Suprapubic skin (tissue), 4 donors: ENCODE measurements around the gene SULT1B1. TPM values are rescaled to one million over a fixed set of nuclear protein-coding genes. Genes with fewer than 3 reads are reported as not detected.
"Not testable (repeated sequence)": the region's sequence is repeated elsewhere in the genome, so short reads cannot be mapped to it uniquely, and the experiment has no call there.

ENCODE experiments used
- DNase-seq, 2 donors: peaks; one replicate each; pipeline ENCODE4 v3.0.0-alpha.2; 2019; ENCODE audit warnings: low spot score in 2 of 2
- H3K27ac ChIP-seq: fragments of 200-600 bp; sonication (generic); one replicate; pipeline ENCODE4 v1.5.1; 2019
- H3K27me3 ChIP-seq: fragments of 200-600 bp; sonication (generic); one replicate; pipeline ENCODE4 v1.5.1; 2019
- H3K36me3 ChIP-seq: fragments of 200-600 bp; sonication (generic); one replicate; pipeline ENCODE4 v1.5.1; 2019
- H3K4me1 ChIP-seq: fragments of 200-600 bp; sonication (generic); one replicate; pipeline ENCODE4 v1.5.1; 2019
- H3K4me3 ChIP-seq: fragments of 200-600 bp; sonication (generic); one replicate; pipeline ENCODE4 v1.5.1; 2019; ENCODE audit warnings: mild to moderate bottlenecking
- H3K9me3 ChIP-seq: fragments of 200-600 bp; sonication (generic); one replicate; pipeline ENCODE4 v1.5.1; 2019
- EP300 ChIP-seq: sonication (generic); formaldehyde crosslinking; IDR thresholded peaks from one replicate; pipeline ENCODE4 v1.6.1; 2017; ENCODE audit warnings: antibody characterized with exemption
- POLR2A ChIP-seq, 2 donors: fragments of 450-650 bp; IDR thresholded peaks; one replicate each; pipeline ENCODE4 v1.6.1; 2017; ENCODE audit warnings: antibody characterized with exemption in 2 of 2, mild to moderate bottlenecking in 2 of 2, moderate library complexity in 2 of 2
- POLR2AphosphoS5 ChIP-seq, 3 donors: sonication (generic); formaldehyde crosslinking; IDR thresholded peaks; one replicate each; pipeline ENCODE4 v1.6.1; 2017; ENCODE audit warnings: antibody characterized with exemption in 3 of 3
- WGBS: methylation state at CpG from one replicate; pipeline ENCODE4 v1.1.5; 2018; 5-methylcytosine and 5-hydroxymethylcytosine counted together
- total RNA-seq, 4 donors: library from RNA; depleted of rRNA; stranded (reverse); fragments of >200 nt; gene quantifications; one replicate each; pipeline ENCODE4 v1.1.0, GENCODE V29; 2016
- TF ChIP-seq, protein P1 (sequence below), 2 donors: fragments of 200-600 bp in 1 of 2; fragments of 450-650 bp in 1 of 2; sonication (generic) in 1 of 2; IDR thresholded peaks; one replicate each; pipeline ENCODE4 v1.5.1; 2016 to 2019; ENCODE audit warnings: antibody characterized with exemption in 2 of 2, mild to moderate bottlenecking in 1 of 2, moderate library complexity in 1 of 2

Gene SULT1B1
- total RNA-seq, 4 donors from 2014 or later, result 0.08 to 0.24 (median 0.23) TPM

DNA sequence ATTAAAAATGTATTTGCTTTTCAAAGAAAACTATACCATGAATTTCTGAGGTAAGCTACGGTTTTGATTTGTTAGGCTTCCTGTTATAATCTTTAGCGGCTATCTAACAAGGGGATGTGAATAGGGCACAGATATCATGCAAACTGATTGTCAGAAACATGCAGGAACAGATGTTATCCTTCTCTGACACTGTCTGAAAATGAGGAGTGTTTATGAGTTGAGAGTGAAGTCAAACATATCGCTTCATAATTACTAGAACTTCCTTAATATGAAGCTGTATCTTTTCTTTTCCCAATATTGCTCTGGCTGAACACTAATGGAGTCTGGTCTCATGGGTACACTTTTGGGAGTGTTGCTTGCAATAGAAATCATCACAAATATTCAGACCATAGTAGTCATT lies 16.3 kb upstream of the SULT1B1 start:
- no peak overlapping the region for H3K4me3 ChIP-seq
- no peaks in the 10 kb centered on the region for H3K27me3 ChIP-seq
- 80% methylated on average over 3 of the region's 3 CpGs for WGBS
- no peaks in the 10 kb centered on the region for H3K9me3 ChIP-seq
- H3K4me1 ChIP-seq, result no peaks in the 10 kb centered on the region
- no peak for DNase-seq
- no peaks in the 10 kb centered on the region for H3K36me3 ChIP-seq
- TF ChIP-seq, protein P1, sequence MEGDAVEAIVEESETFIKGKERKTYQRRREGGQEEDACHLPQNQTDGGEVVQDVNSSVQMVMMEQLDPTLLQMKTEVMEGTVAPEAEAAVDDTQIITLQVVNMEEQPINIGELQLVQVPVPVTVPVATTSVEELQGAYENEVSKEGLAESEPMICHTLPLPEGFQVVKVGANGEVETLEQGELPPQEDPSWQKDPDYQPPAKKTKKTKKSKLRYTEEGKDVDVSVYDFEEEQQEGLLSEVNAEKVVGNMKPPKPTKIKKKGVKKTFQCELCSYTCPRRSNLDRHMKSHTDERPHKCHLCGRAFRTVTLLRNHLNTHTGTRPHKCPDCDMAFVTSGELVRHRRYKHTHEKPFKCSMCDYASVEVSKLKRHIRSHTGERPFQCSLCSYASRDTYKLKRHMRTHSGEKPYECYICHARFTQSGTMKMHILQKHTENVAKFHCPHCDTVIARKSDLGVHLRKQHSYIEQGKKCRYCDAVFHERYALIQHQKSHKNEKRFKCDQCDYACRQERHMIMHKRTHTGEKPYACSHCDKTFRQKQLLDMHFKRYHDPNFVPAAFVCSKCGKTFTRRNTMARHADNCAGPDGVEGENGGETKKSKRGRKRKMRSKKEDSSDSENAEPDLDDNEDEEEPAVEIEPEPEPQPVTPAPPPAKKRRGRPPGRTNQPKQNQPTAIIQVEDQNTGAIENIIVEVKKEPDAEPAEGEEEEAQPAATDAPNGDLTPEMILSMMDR (IDR thresholded peaks at IDR 0.05), result no peak
- no peak for TF ChIP-seq POLR2A (IDR thresholded peaks at IDR 0.05)
- no peak overlapping the region for H3K27ac ChIP-seq

DNA sequence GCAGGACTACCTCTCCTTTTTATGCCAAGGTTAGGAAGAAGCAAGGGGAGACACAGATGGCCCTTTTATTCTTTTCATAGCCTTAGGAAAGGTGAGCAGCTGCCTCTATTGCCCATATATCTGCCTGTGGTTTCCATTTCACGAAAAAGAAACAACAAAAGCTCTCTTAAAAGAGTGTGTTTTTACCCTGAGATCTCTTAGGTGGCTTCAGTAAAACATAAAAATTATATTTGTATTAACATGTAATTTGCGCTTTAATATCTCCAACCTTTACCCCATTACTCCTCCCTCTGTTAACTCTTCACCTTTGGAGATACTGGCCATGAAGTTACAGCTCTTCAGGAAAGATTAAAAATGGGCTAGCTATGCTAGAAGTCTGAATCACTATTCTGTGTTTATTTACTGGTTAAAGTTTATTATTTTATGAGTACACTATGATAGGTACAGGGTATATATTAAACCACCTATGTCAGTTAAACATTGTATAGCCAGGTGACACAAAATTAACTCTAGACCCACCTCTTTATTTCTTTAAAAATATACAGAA lies 15.0 kb upstream of the SULT1B1 start:
- no peak for DNase-seq
- 87% methylated on average over 2 of the region's 2 CpGs for WGBS
- TF ChIP-seq, protein P1 (IDR thresholded peaks at IDR 0.05), result no peak
- no peak for TF ChIP-seq POLR2A (IDR thresholded peaks at IDR 0.05)
- TF ChIP-seq EP300, result no peak
- TF ChIP-seq POLR2AphosphoS5 (IDR thresholded peaks at IDR 0.05), result no peak

DNA sequence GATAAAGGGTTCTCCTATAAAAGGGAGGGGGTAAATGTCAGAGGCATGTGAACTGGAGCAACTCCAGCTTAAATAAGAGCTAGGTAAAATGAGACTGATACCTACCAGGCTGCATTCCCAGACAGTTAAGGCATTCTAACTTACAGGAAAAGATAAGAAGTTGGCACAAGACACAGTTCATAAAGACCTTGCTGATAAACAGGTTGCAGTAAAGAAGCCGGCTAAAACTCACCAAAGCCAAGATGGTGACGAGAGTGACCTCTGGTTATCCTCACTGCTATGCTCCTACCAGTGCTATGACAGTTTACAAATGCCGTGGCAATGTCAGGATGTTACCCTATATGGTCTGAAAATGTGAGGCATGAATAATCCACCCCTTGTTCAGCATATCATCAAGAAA lies 13.1 kb upstream of the SULT1B1 start:
- DNase-seq, result no peak
- no peak overlapping the region for H3K27ac ChIP-seq
- no peak for TF ChIP-seq POLR2AphosphoS5 (IDR thresholded peaks at IDR 0.05)
- no peak for TF ChIP-seq POLR2A (IDR thresholded peaks at IDR 0.05)
- TF ChIP-seq EP300, result no peak
- TF ChIP-seq, protein P1 (IDR thresholded peaks at IDR 0.05), result no peak
- H3K9me3 ChIP-seq, result no peaks in the 10 kb centered on the region
- H3K36me3 ChIP-seq, result no peaks in the 10 kb centered on the region
- no peak overlapping the region for H3K4me3 ChIP-seq
- no peaks in the 10 kb centered on the region for H3K4me1 ChIP-seq
- H3K27me3 ChIP-seq, result no peaks in the 10 kb centered on the region
- 62% methylated on average over 3 of the region's 3 CpGs for WGBS

More for the DNA sequence above, 15.0 kb upstream of the SULT1B1 start:
- Histone ChIP-seq H3K4me3 (no peak overlapping the region), H3K36me3 (no peaks in the 10 kb centered on the region), H3K4me1 (no peaks in the 10 kb centered on the region), H3K9me3 (no peaks in the 10 kb centered on the region), H3K27me3 (no peaks in the 10 kb centered on the region), H3K27ac (no peak overlapping the region)

DNA sequence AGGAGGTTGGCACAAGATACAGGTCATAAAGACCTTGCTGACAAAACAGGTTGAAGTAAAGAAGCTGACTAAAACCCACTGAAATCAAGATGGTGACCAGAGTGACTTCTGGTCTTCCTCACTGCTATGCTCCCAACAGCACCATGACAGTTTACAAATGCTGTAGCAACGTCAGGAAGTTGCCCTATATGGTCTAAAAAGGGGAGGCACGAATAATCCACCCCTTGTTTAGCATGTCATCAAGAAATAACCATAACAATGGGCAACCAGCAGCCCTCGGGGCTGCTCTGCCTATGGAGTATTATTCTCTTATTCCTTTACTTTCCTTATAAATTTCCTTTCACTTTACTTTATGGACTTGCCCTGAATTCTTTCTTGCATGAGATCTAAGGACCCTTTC lies 8.1 kb upstream of the SULT1B1 start:
- H3K9me3 ChIP-seq, H3K4me3 ChIP-seq, H3K27me3 ChIP-seq, H3K27ac ChIP-seq, H3K4me1 ChIP-seq, DNase-seq, H3K36me3 ChIP-seq: not testable (repeated sequence)
- whole genome bisulfite sequencing, result 52% methylated on average over 3 of the region's 3 CpGs

DNA sequence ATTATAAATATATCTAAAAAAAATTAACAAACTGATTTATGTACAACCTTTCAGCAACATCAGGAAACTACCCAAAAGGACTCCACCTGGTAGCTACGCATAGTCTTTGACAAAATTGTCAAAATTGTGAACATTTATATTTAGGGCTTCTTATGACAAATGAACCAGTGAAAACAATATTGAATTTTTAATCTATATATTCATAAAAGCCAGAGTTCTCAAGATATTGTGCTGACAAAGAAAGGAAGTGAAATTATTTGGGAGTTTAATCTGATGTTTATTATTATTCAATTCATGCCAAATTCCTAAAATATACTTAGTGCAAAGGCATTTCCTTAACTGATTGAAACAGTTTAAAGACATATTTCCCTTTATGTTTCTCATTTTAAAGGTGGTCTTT lies 5.3 kb upstream of the SULT1B1 start:
- Histone ChIP-seq H3K4me1 (peaks cover 2% of the 10 kb centered on the region), H3K4me3 (no peak overlapping the region), H3K27me3 (no peaks in the 10 kb centered on the region), H3K9me3 (no peaks in the 10 kb centered on the region), H3K27ac (no peak overlapping the region), H3K36me3 (no peaks in the 10 kb centered on the region)
- TF ChIP-seq, protein P1 (IDR thresholded peaks at IDR 0.05), result no peak
- TF ChIP-seq EP300 (no peak), POLR2A (IDR thresholded peaks at IDR 0.05) (no peak), POLR2AphosphoS5 (IDR thresholded peaks at IDR 0.05) (no peak)
- 87% methylated on average over 1 of the region's 1 CpG for WGBS
- DNase-seq, result no peak

DNA sequence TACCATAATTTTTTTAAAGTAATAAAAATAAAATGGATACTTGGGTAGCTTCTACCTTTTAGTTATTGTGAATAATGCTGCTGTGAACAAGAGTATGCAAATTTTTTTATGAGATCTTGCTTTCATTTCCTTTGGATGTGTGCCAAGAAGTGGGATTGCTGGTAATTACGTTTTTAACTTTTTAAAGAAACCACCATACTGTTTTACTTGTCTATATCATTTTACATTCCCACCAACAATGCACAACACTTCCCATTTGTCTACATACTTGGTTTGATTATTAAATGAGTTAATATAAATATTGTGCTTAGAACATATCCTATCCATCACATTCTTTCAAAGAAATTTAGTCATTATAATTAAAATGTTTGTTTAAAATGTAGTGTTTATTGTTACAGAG lies 3.9 kb upstream of the SULT1B1 start:
- Histone ChIP-seq H3K9me3 (no peaks in the 10 kb centered on the region), H3K27ac (no peak overlapping the region), H3K4me3 (no peak overlapping the region), H3K36me3 (no peaks in the 10 kb centered on the region), H3K27me3 (no peaks in the 10 kb centered on the region), H3K4me1 (peaks cover 4% of the 10 kb centered on the region)
- TF ChIP-seq POLR2A (IDR thresholded peaks at IDR 0.05), result no peak
- no peak for TF ChIP-seq POLR2AphosphoS5 (IDR thresholded peaks at IDR 0.05)
- TF ChIP-seq EP300, result no peak
- TF ChIP-seq, protein P1 (IDR thresholded peaks at IDR 0.05), result no peak
- WGBS, result 6% methylated on average over 1 of the region's 1 CpG
- DNase-seq, result no peak
